GM18505 (cell line): Measurements from ENCODE around the gene ACADM.
"Not testable (repeated sequence)": the region's sequence is repeated elsewhere in the genome, so short reads cannot be mapped to it uniquely, and the experiment has no call there.

Experiments
- ATAC-seq: cut with Tn5 transposase; IDR thresholded peaks from one replicate; pipeline ENCODE4 v1.9.1; 2021; ENCODE audit not compliant: unreplicated experiment
- POLR2A ChIP-seq: IDR thresholded peaks from 4 replicates; pipeline ENCODE4 v1.6.1; 2011; ENCODE audit warnings: borderline replicate concordance; ENCODE audit not compliant: insufficient read depth, insufficient read length; ENCODE audit errors: extremely low read depth

ACADM gene

DNA sequence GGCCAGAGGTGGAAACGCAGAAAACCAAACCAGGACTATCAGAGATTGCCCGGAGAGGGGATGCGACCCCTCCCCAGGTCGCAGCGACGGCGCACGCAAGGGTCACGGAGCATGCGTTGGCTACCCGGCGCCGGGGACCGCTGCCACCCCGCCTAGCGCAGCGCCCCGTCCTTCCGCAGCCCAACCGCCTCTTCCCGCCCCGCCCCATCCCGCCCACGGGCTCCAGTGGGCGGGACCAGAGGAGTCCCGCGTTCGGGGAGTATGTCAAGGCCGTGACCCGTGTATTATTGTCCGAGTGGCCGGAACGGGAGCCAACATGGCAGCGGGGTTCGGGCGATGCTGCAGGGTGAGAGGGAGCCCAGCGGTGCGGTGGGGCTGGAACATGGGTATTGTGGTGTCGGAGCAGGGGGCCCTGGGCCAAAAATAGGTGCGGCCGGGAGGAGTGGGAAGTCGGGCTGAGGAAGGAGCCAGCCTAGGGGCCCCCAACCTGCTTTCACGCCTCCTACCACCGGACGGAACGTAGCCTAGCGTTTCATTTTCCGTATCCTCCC, at the start of gene ACADM:
Gene ACADM, plus strand, starts transcription at position 238 of the 551 bp plus-strand sequence. Its CDS starts 79 bp downstream, at position 317.
- peak; percentile 93 for ATAC-seq
- TF ChIP-seq POLR2A: peak; percentile 93

DNA sequence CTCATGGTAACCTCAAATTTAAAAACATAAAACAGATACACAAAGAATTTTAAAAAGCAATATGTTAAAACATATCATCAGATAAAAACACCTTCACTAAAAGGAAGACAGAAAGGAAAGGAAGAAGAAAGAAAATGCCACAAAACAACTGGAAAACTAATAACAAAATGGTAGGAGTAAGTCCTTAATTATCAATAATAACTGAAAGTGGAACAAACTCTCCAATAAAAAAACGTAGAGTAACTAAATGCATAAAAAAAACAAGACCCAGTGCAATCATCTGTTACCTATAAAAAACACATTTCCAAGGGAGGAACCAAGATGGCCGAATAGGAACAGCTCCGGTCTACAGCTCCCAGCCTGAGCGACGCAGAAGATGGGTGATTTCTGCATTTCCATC, 47.1 kb upstream of the ACADM start:
- TF ChIP-seq POLR2A: no peak
- no peak for ATAC-seq

DNA sequence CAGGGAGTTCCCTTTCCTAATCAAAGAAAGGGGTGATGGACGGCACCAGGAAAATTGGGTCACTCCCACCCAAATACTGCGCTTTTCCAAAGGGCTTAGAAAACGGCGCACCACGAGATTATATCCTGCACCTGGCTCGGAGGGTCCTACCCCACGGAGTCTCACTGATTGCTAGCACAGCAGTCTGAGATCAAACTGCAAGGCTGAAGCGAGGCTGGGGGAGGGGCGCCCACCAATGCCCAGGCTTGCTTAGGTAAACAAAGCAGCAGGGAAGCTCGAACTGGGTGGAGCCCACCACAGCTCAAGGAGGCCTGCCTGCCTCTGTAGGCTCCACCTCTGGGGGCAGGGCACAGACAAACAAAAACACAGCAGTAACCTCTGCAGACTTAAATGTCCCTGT, 46.5 kb upstream of the ACADM start:
- ATAC-seq: not testable (repeated sequence)

DNA sequence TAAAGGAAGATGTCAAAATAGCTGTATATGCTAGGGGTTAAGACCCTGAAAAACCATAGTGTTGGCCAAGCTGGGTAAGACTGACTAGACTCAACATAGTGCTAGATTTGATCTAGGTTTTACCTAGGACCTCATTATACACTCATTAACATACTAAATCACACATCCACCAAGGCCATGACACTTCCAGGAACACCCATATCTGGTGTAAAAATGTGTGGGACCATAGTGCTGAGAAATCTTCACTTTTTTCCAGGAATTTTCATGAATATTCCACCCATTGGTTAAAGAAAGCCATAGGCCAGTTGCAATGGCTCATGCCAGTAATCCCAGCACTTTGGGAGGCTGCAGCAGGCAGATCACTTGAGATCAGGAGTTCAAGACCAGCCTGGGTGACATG, 34.0 kb upstream of the ACADM start:
- ATAC-seq: no peak
- no peak for TF ChIP-seq POLR2A

DNA sequence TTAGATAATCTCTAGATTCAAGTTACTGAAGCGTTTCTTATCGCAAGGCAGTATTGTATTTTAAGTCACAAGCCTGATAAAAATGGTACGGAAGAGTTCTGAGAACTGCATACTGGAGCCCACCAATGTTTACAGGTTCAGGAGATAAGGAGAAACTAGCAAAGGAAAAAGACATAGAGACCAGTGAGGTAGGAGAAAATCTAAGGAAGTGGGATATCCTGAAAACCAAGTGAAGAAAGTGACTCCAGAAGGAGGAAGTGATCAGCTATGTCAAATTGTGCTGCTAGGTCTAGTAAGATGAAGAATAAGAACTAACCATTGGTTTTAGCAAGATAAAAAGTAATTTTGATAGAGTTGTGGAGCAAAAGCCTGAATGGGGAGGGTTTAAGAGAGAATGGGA, 31.0 kb upstream of the ACADM start:
- no peak for ATAC-seq
- no peak for TF ChIP-seq POLR2A

DNA sequence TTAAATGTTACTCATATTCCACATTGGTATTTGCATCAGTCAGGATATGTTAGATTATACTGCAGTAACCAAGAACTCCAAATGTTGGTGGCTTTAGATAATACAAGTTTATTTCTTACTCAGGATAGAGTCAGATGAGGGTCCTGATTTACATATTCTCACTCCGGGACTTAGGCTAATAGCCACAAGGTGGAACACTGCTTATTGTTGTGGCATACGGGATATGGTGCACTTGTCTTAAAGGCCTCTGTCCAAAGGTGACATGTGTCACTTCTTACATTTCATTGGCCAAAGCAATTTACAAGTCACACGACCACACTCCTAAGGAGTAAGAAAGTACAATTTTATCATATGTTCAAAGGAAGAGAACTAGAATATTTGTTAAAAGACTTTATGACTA, 28.5 kb upstream of the ACADM start:
- no peak for TF ChIP-seq POLR2A
- no peak for ATAC-seq

DNA sequence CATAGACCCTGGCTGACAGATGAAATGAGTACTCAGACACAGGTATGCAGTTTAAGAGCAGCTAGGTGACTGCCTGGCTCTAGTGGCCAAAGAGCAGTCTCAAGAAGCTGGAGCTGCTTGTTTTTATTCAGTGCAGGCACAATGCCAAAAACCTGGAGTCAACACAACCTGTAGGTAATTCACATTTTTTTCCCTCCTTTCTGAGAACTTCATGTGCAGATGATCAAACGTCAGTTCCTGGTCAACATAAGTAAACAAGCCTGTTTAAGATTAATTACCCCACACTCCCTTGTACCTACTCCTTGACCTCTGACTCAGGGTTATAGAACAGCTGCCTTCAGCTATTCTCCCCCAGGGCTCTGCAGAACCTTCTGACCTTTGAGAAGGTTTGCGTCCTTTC, 17.3 kb upstream of the ACADM start:
- no peak for ATAC-seq
- TF ChIP-seq POLR2A: no peak

DNA sequence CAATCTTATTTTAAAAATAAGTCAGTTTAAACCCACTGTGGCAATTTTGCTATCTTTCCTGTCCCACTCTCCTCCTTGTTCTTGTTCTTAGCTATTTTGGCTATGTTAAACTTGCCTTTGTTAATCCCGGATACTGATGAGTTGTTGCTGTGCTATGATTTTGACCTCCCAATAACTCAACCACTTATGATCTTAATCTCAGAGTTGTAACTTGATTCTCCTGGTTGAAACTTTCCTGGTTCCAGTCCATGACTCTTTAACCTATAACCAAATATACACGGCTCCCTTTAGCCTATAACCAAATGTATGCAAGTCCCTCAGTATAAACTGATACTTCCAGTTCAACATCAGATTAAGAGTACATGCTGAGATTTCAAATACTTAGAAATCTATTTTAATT, 15.6 kb upstream of the ACADM start:
- no peak for TF ChIP-seq POLR2A
- ATAC-seq: no peak

GRCh38 chr1:75710832-75711231, 13.7 kb upstream of the ACADM start:
- TF ChIP-seq POLR2A: no peak
- no peak for ATAC-seq

- no peak for ATAC-seq
Measured at GRCh38 chr1:75711846-75712245, 12.7 kb upstream of the ACADM start.

DNA sequence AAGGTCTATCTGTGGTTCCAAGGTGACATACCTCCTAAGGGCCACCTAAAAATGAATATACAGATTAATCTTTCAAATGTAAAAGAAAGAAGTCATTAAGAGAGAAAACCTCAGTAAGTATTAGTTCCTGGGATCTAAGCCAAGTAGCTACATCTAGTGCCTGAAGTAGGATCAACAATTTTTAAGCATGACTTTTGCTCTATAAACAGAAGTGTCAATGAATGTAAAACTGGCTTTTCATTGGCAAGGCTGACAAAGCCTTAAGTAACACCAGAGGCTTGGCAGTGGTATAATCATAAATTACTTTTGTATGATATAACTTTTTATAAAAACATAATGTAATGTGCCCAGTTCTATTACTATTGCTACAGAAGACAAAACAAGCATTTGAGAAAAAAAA, 12.2 kb upstream of the ACADM start:
- no peak for ATAC-seq
- no peak for TF ChIP-seq POLR2A

More at GRCh38 chr1:75711846-75712245, 12.7 kb upstream of the ACADM start:
- no peak for TF ChIP-seq POLR2A

DNA sequence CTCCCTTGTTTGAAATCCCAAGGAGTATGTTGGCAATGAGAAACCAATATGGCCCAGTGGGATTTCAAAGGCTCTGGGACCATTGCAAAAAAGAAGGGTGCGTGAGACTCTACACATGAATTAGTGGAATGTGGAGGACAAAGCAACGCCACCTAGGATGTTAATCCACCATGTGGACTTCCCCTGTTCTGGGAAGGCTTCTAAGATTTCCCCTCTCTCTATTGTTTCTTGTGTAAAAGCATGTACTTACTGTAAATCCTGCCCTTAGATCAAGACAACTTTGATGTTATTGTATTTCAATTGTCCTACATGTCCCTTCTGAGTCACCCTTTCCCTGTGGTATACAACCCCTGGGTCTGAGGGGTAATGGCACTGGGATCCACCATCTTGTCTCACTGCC, 4.7 kb upstream of the ACADM start:
- TF ChIP-seq POLR2A: no peak
- ATAC-seq: no peak

DNA sequence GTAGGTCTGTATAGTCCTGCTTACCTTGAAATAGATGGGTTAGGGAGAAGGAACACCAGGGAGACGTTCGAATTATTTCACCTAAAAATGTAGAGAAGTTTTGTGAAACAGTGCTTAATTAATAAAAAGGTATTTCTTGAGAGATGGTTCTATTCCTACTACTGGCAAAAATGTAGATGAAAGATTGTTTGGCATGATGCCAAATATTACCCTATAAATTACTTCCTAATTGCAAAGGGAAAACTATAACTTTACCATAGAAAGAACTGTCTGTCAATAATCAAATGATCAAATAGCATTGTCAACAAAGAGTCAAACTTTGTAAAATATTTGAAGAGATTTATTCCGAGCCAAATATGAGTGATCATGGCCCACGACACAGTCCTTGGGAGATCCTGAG, 4.2 kb upstream of the ACADM start:
- TF ChIP-seq POLR2A: no peak
- ATAC-seq: no peak

DNA sequence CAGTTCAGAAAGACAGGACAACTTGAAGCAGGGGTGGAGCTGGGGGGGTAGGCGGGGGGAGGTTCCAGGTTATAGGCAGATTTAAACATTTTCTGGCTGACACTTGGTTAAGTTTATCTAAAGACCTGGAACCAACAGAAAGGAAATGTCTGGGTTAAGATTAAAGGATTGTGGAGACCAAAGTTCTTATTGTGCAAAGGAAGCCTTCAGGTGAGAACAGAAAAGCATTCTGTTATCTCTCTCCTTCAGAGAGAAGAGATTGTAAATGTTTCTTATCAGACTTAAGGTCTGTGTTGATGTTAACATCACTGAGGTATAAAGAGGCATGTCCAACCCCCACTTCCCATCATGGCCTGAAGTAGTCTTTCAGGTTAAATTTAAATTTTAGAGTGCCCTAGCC, 3.7 kb upstream of the ACADM start:
- ATAC-seq: no peak
- TF ChIP-seq POLR2A: no peak

DNA sequence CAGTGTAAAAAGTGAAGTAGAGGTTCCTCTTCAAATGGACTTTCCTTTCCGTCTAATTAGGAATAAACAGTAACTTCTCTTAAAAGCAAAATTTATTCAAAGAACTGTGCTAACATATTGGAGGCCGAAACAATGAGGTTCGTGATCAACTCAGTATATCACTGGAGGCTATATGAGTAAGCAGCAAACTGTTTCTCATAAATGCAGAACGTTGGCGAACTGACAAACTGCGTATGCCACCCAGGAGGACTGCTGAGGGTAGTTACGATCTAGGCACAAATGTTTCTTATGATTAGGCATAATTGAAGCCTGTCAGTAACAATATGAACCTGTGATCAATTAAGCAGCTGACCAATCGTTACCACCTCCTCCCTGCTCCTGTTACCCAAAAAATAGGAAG, 2.3 kb upstream of the ACADM start:
- not testable (repeated sequence) for ATAC-seq
